Subcutaneous abdominal adipose tissue (tissue), 5 donors: ENCODE data around the gene FSTL5.

ENCODE experiments used
- H3K27ac ChIP-seq: one replicate; pipeline ENCODE4 v1.7.0; 2013; ENCODE audit warnings: low read depth, mild to moderate bottlenecking, inconsistent platforms, low read length, moderate library complexity
- H3K27me3 ChIP-seq, 5 donors: one replicate each; pipeline ENCODE4 v1.7.0; 2013; ENCODE audit warnings: low read length in 5 of 5, inconsistent platforms in 1 of 5; ENCODE audit not compliant: control insufficient read depth in 5 of 5, insufficient read depth in 4 of 5
- H3K36me3 ChIP-seq, 5 donors: one replicate each; pipeline ENCODE4 v1.7.0; 2013; ENCODE audit warnings: low read length in 5 of 5; ENCODE audit not compliant: control insufficient read depth in 5 of 5, insufficient read depth in 5 of 5
- H3K4me1 ChIP-seq, 5 donors: one replicate each; pipeline ENCODE4 v1.7.0; 2013; ENCODE audit warnings: low read length in 5 of 5, mild to moderate bottlenecking in 3 of 5, moderate library complexity in 1 of 5; ENCODE audit not compliant: control insufficient read depth in 5 of 5, insufficient read depth in 5 of 5
- H3K4me3 ChIP-seq, 5 donors: one replicate each; pipeline ENCODE4 v1.7.0; 2013; ENCODE audit warnings: low read length in 5 of 5, low read depth in 1 of 5
- H3K9ac ChIP-seq, 5 donors: one replicate each; pipeline ENCODE4 v1.7.0; 2013; ENCODE audit warnings: low read length in 5 of 5, mild to moderate bottlenecking in 4 of 5, moderate library complexity in 3 of 5
- H3K9me3 ChIP-seq, 5 donors: one replicate each; pipeline ENCODE4 v1.7.0; 2013; ENCODE audit warnings: low read length in 5 of 5; ENCODE audit not compliant: control insufficient read depth in 5 of 5
- donor health status: healthy.
- donor health status: healthy.
- donor health status: healthy.
- donor health status: healthy.
- donor health status: healthy.

FSTL5 gene

GRCh38 chr4:161577579-161578301 lies 586.1 kb downstream of the FSTL5 start:
- Histone ChIP-seq H3K36me3 (no peaks in the 10 kb centered on the region), H3K9me3 (no peaks in the 10 kb centered on the region), H3K4me3 (no peak overlapping the region), H3K4me1 (no peaks in the 10 kb centered on the region), H3K27me3 (no peaks in the 10 kb centered on the region), H3K9ac (no peak overlapping the region), H3K27ac (no peak overlapping the region)

GRCh38 chr4:161573836-161574235 lies 590.0 kb downstream of the FSTL5 start:
- H3K9ac ChIP-seq, result no peak overlapping the region

GRCh38 chr4:161564230-161564834 lies 599.5 kb downstream of the FSTL5 start:
- H3K27me3 ChIP-seq, result no peaks in the 10 kb centered on the region
- no peak overlapping the region for H3K27ac ChIP-seq
- no peaks in the 10 kb centered on the region for H3K36me3 ChIP-seq
- no peak overlapping the region for H3K9ac ChIP-seq
- no peak overlapping the region for H3K4me3 ChIP-seq
- H3K4me1 ChIP-seq, result no peaks in the 10 kb centered on the region
- H3K9me3 ChIP-seq, result no peaks in the 10 kb centered on the region

More at GRCh38 chr4:161573836-161574235, 590.0 kb downstream of the FSTL5 start:
- no peaks in the 10 kb centered on the region for H3K4me1 ChIP-seq
- no peaks in the 10 kb centered on the region for H3K36me3 ChIP-seq
- H3K9me3 ChIP-seq, result no peaks in the 10 kb centered on the region
- H3K27ac ChIP-seq, result no peak overlapping the region
- H3K27me3 ChIP-seq, result no peaks in the 10 kb centered on the region
- H3K4me3 ChIP-seq, result no peak overlapping the region

GRCh38 chr4:161555689-161556660 lies 607.8 kb downstream of the FSTL5 start:
- no peak overlapping the region for H3K27ac ChIP-seq

GRCh38 chr4:161554372-161554990 lies 609.3 kb downstream of the FSTL5 start:
- H3K27ac ChIP-seq, result no peak overlapping the region
- H3K36me3 ChIP-seq, result no peaks in the 10 kb centered on the region
- H3K9me3 ChIP-seq, result no peaks in the 10 kb centered on the region
- H3K4me3 ChIP-seq, result no peak overlapping the region
- no peak overlapping the region for H3K9ac ChIP-seq
- no peaks in the 10 kb centered on the region for H3K27me3 ChIP-seq
- H3K4me1 ChIP-seq, result no peaks in the 10 kb centered on the region

More at GRCh38 chr4:161555689-161556660, 607.8 kb downstream of the FSTL5 start:
- Histone ChIP-seq H3K4me3 (no peak overlapping the region), H3K9ac (no peak overlapping the region), H3K9me3 (no peaks in the 10 kb centered on the region), H3K27me3 (no peaks in the 10 kb centered on the region), H3K4me1 (no peaks in the 10 kb centered on the region), H3K36me3 (no peaks in the 10 kb centered on the region)

- Histone ChIP-seq H3K9me3 (peaks cover 0 to 5% (median 0%) of the 10 kb centered on the region in 5 donors), H3K4me1 (no peaks in the 10 kb centered on the region), H3K9ac (no peak overlapping the region), H3K27me3 (no peaks in the 10 kb centered on the region), H3K27ac (no peak overlapping the region), H3K36me3 (no peaks in the 10 kb centered on the region), H3K4me3 (no peak overlapping the region)
Observed at GRCh38 chr4:161546902-161547301, 616.9 kb downstream of the FSTL5 start.

- no peak overlapping the region for H3K4me3 ChIP-seq
- no peaks in the 10 kb centered on the region for H3K27me3 ChIP-seq
- H3K9ac ChIP-seq, result no peak overlapping the region
- H3K4me1 ChIP-seq, result no peaks in the 10 kb centered on the region
- no peak overlapping the region for H3K27ac ChIP-seq
- peaks cover 0 to 3% (median 0%) of the 10 kb centered on the region in 5 donors for H3K9me3 ChIP-seq
- no peaks in the 10 kb centered on the region for H3K36me3 ChIP-seq
Observed at GRCh38 chr4:161540265-161540664, 623.5 kb downstream of the FSTL5 start.

- Histone ChIP-seq H3K27ac (no peak overlapping the region), H3K27me3 (no peaks in the 10 kb centered on the region), H3K36me3 (no peaks in the 10 kb centered on the region), H3K4me3 (no peak overlapping the region), H3K9me3 (peaks cover 0 to 3% (median 0%) of the 10 kb centered on the region in 5 donors), H3K4me1 (no peaks in the 10 kb centered on the region), H3K9ac (no peak overlapping the region)
Observed at GRCh38 chr4:161538941-161539340, 624.9 kb downstream of the FSTL5 start.

- Histone ChIP-seq H3K9ac (no peak overlapping the region), H3K4me3 (no peak overlapping the region), H3K4me1 (no peaks in the 10 kb centered on the region), H3K9me3 (no peaks in the 10 kb centered on the region), H3K27me3 (no peaks in the 10 kb centered on the region), H3K36me3 (no peaks in the 10 kb centered on the region), H3K27ac (no peak overlapping the region)
Observed at GRCh38 chr4:161530710-161531109, 633.1 kb downstream of the FSTL5 start.
